Measurements from ENCODE around the gene ZNF771.
"Not testable (repeated sequence)": the region's sequence is repeated elsewhere in the genome, so short reads cannot be mapped to it uniquely, and the experiment has no call there.

Gene ZNF771

GRCh38 chr16:30447512-30448226 lies 40.3 kb downstream of the ZNF771 start:
- no peaks in the 10 kb centered on the region for H4K20me1 ChIP-seq (ENCODE audit: insufficient read depth)
- no peak overlapping the region for H2AFZ ChIP-seq (ENCODE audit: low read depth)
- no peak overlapping the region for H3K27ac ChIP-seq
- no peak for TF ChIP-seq CTCF (conservative IDR thresholded peaks at IDR 0.05; ENCODE audit: low read depth, low read length)
- no peak overlapping the region for H3K4me3 ChIP-seq (IDR thresholded peaks at IDR 0.05; ENCODE audit: insufficient read depth, low read depth, low read length)
- no peak overlapping the region for H3K9ac ChIP-seq
- H3K36me3 ChIP-seq (ENCODE audit: insufficient read depth), result no peaks in the 10 kb centered on the region
- H3K27me3 ChIP-seq (ENCODE audit: insufficient read depth, low read depth), result no peaks in the 10 kb centered on the region
- H3K4me2 ChIP-seq, result no peak overlapping the region
- H3K79me2 ChIP-seq (ENCODE audit: insufficient read depth, low read depth), result peaks cover 18% of the 10 kb centered on the region
- H3K4me1 ChIP-seq (ENCODE audit: low read depth, poor library complexity, severe bottlenecking), result peaks cover 16% of the 10 kb centered on the region

- no peak for TF ChIP-seq CTCF (conservative IDR thresholded peaks at IDR 0.05; ENCODE audit: low read depth, low read length)
- H3K36me3 ChIP-seq (ENCODE audit: insufficient read depth), result no peaks in the 10 kb centered on the region
- no peaks in the 10 kb centered on the region for H3K27me3 ChIP-seq (ENCODE audit: insufficient read depth, low read depth)
- no peak overlapping the region for H3K4me2 ChIP-seq
- H3K4me1 ChIP-seq (ENCODE audit: low read depth, poor library complexity, severe bottlenecking), result peaks cover 15% of the 10 kb centered on the region
- no peak overlapping the region for H3K4me3 ChIP-seq (IDR thresholded peaks at IDR 0.05; ENCODE audit: insufficient read depth, low read depth, low read length)
- H3K9ac ChIP-seq, result no peak overlapping the region
- no peak overlapping the region for H3K27ac ChIP-seq
- H3K79me2 ChIP-seq (ENCODE audit: insufficient read depth, low read depth), result peaks cover 11% of the 10 kb centered on the region
- H2AFZ ChIP-seq (ENCODE audit: low read depth), result no peak overlapping the region
- no peaks in the 10 kb centered on the region for H4K20me1 ChIP-seq (ENCODE audit: insufficient read depth)
These were observed 41.7 kb downstream of the ZNF771 start for GRCh38 chr16:30449116-30449435.

GRCh38 chr16:30452709-30453580 lies 45.5 kb downstream of the ZNF771 start:
- H3K4me2 ChIP-seq; H3K27ac ChIP-seq; H3K27me3 ChIP-seq (ENCODE audit: insufficient read depth, low read depth); H4K20me1 ChIP-seq (ENCODE audit: insufficient read depth); H3K9ac ChIP-seq; H3K36me3 ChIP-seq (ENCODE audit: insufficient read depth); H2AFZ ChIP-seq (ENCODE audit: low read depth); H3K79me2 ChIP-seq (ENCODE audit: insufficient read depth, low read depth); H3K4me3 ChIP-seq (IDR thresholded peaks at IDR 0.05; ENCODE audit: insufficient read depth, low read depth, low read length): not testable (repeated sequence)
- peaks cover 25% of the 10 kb centered on the region for H3K4me1 ChIP-seq (ENCODE audit: low read depth, poor library complexity, severe bottlenecking)

GRCh38 chr16:30456302-30456701 lies 48.9 kb downstream of the ZNF771 start:
- Histone ChIP-seq H3K4me1 (ENCODE audit: low read depth, poor library complexity, severe bottlenecking) (peaks cover 57% of the 10 kb centered on the region), H3K36me3 (ENCODE audit: insufficient read depth) (no peaks in the 10 kb centered on the region), H3K27ac (0 out of 2 replicates have a peak overlapping the region, but pooled peaks have one; percentile 3), H3K4me3 (IDR thresholded peaks at IDR 0.05; ENCODE audit: insufficient read depth, low read depth, low read length) (no peak overlapping the region), H4K20me1 (ENCODE audit: insufficient read depth) (no peaks in the 10 kb centered on the region), H3K27me3 (ENCODE audit: insufficient read depth, low read depth) (no peaks in the 10 kb centered on the region), H3K4me2 (peak overlapping the region; percentile 27; the same call in 1 of the 2 replicates), H3K79me2 (ENCODE audit: insufficient read depth, low read depth) (no peaks in the 10 kb centered on the region), H2AFZ (ENCODE audit: low read depth) (peak overlapping the region; percentile 11; the same call in 1 of the 2 replicates), H3K9ac (no peak overlapping the region)
- no peak for TF ChIP-seq CTCF (conservative IDR thresholded peaks at IDR 0.05; ENCODE audit: low read depth, low read length)

Data from KMS-11 (cell line).